ENCODE results near the gene DUSP6.

The DUSP6 gene

DNA sequence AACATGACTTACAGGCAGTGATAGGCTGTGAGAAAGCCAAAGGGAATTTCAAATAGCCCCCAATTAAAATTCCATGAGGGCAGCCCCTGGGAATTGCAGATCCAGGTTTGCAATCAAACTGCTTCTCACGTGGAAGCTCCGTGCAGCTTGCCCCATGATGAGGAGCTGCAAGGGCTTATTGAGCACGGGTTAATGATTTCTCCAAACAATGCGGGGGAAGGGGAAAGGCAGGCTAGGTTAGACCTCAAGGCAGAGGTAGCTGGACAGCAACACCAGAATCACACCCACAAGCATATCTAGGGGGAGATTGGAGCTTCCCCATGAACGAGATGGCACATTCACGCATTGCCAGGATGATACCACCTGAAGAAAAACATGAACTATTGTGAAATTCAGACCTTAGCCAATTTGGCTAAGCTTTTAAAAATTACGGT, 5.0 kb upstream of the DUSP6 start:
- TF ChIP-seq, protein P1, sequence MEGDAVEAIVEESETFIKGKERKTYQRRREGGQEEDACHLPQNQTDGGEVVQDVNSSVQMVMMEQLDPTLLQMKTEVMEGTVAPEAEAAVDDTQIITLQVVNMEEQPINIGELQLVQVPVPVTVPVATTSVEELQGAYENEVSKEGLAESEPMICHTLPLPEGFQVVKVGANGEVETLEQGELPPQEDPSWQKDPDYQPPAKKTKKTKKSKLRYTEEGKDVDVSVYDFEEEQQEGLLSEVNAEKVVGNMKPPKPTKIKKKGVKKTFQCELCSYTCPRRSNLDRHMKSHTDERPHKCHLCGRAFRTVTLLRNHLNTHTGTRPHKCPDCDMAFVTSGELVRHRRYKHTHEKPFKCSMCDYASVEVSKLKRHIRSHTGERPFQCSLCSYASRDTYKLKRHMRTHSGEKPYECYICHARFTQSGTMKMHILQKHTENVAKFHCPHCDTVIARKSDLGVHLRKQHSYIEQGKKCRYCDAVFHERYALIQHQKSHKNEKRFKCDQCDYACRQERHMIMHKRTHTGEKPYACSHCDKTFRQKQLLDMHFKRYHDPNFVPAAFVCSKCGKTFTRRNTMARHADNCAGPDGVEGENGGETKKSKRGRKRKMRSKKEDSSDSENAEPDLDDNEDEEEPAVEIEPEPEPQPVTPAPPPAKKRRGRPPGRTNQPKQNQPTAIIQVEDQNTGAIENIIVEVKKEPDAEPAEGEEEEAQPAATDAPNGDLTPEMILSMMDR (IDR thresholded peaks at IDR 0.05; ENCODE audit: low read length, missing control alignments): no peak
- H3K4me3 ChIP-seq (replicated peaks; ENCODE audit: low read depth, low read length): no peak overlapping the region
- no peak for DNase-seq (ENCODE audit: low read depth)

- H3K4me3 ChIP-seq (replicated peaks; ENCODE audit: low read depth, low read length): no peak overlapping the region
- TF ChIP-seq, protein P1 (IDR thresholded peaks at IDR 0.05; ENCODE audit: low read length, missing control alignments): no peak
- no peak for DNase-seq (ENCODE audit: low read depth)
These were observed 3.9 kb upstream of the DUSP6 start for GRCh38 chr12:89356069-89356665.

DNA sequence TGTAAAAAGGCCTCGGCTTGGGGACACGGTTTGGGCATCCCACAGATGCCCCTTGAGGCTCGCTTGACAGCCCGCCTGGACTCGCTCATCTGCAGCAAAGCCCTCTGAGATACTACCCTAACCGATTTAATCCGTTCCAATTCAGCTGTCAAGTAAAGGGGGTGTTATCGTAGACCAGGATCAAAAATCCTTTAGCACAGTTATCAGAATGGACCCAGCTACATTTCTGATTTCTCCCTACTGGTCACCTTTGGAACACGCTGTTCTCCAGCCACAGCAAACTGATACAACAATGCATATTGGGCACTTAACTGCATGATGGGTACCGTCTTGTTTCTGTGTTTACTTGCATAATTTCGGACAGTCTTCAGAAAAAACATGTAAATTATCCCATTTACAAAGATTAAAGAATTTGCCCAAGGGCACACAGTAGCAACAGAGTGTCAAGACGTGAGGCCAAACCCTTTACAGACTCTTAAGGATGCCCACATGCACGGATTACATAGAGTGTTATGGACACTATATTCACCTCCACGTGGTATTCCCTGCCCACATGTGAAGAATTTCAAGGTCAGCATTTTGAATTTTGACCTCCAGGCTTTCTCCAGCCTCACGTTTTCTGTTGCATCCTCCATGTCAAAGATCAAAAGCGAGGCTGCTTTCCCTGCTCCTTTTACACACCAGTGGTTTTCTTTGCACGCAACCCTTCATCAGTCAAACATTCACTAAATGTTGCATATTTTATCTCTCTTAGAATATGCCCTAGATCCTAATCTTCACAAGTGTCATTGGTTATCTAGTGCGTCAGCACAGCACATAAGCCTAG, 3.2 kb upstream of the DUSP6 start:
- no peak for DNase-seq (ENCODE audit: low read depth)
- TF ChIP-seq, protein P1 (IDR thresholded peaks at IDR 0.05; ENCODE audit: low read length, missing control alignments): no peak
- peak overlapping the region; percentile 98 for H3K4me3 ChIP-seq (replicated peaks; ENCODE audit: low read depth, low read length)

DNA sequence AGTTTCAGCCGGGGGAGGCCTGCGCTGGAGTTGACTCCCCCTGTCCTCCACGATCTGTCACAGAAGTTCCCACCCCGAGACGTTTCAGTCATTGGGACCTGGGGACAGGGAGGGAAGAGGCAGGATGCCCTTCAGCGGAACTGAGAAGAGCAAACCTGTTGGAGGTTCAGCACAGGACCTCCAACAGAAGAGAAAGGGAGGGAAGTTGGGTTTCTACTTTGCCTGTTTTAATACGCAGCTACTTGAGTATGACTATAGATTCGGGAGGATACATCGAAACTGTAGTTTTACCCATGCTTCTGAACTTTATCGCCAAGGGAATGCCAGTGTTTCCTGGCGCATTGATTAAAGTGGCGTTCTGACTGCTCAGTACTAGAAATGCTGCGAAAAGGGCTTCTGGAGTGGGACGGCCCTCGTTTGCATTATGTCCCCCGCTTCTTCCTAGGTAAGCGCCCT, 2.3 kb upstream of the DUSP6 start:
- DNase-seq (ENCODE audit: low read depth): peak; percentile 21
- H3K4me3 ChIP-seq (replicated peaks; ENCODE audit: low read depth, low read length): peak overlapping the region; percentile 98
- TF ChIP-seq, protein P1 (IDR thresholded peaks at IDR 0.05; ENCODE audit: low read length, missing control alignments): no peak

GRCh38 chr12:89353823-89354611, 1.7 kb upstream of the DUSP6 start:
- TF ChIP-seq, protein P1 (IDR thresholded peaks at IDR 0.05; ENCODE audit: low read length, missing control alignments): no peak
- H3K4me3 ChIP-seq (replicated peaks; ENCODE audit: low read depth, low read length): peak overlapping the region; percentile 98
- DNase-seq (ENCODE audit: low read depth): peak; percentile 74

DNA sequence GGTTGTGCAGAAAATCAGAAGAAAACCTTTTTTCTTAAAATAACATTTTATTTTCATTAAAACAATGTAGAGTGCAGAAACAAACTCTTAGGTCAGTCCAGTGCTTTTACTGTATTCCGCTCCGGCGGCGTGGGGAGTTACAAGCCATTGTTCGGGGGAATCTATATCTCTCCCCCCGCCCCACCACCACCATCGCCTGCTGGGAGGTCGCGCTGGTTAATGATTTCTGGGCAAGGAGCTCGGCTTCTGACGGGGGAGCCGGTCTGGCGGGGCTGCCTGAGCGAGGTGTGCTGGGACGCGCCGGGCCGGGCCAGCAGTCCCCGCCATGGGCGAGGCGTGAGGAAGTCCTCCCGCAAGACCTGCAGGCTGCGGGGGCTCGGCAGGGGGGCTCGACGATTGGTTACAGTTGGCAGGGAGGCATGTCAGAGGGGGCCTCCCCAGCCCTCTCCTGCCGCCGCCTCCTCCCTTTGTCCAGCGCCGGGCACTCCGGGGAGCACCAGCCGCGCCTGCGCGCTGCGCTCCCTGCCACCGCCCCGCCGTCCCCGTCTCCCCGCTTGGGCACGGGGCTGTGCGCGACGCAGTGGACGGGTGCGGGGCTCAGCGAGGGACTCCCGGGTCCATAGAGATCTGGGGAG, 1.0 kb upstream of the DUSP6 start:
- peak overlapping the region; percentile 98 for H3K4me3 ChIP-seq (replicated peaks; ENCODE audit: low read depth, low read length)
- peak; percentile 75 for DNase-seq (ENCODE audit: low read depth)
- TF ChIP-seq, protein P1 (IDR thresholded peaks at IDR 0.05; ENCODE audit: low read length, missing control alignments): no peak
